Smooth muscle cell (in vitro differentiated cells): ENCODE data around the gene OSMR. TPM values are rescaled to one million over a fixed set of nuclear protein-coding genes. Genes with fewer than 3 reads are reported as not detected.

Experiments
- DNase-seq: peaks from one replicate; lab custom pipeline; 2025; ENCODE audit not compliant: unreplicated experiment; lab: John Stamatoyannopoulos, UW
- H2AFZ ChIP-seq: fragments of 200-600 bp; sonication (generic); 2 replicates; pipeline ENCODE4 v1.6.0; 2016; ENCODE audit warnings: antibody characterized with exemption, low read depth, mild to moderate bottlenecking
- H3F3A ChIP-seq: fragments of 200-600 bp; sonication (generic); 2 replicates; pipeline ENCODE4 v1.6.0; 2017; ENCODE audit warnings: antibody characterized with exemption, low read depth
- H3K27ac ChIP-seq: fragments of 200-600 bp; sonication (generic); 2 replicates; pipeline ENCODE4 v1.5.1; 2016; ENCODE audit warnings: low read depth, mild to moderate bottlenecking
- H3K27me3 ChIP-seq: fragments of 200-600 bp; sonication (generic); 2 replicates; pipeline ENCODE4 v1.6.1; 2016; ENCODE audit warnings: low read depth, mild to moderate bottlenecking
- H3K36me3 ChIP-seq: fragments of 200-600 bp; sonication (generic); 2 replicates; pipeline ENCODE4 v1.5.1; 2016; ENCODE audit warnings: low read depth
- H3K4me1 ChIP-seq: fragments of 200-600 bp; sonication (generic); 2 replicates; pipeline ENCODE4 v1.5.1; 2016; ENCODE audit warnings: low read depth
- H3K4me2 ChIP-seq: fragments of 200-600 bp; sonication (generic); 2 replicates; pipeline ENCODE4 v1.6.0; 2016; ENCODE audit warnings: mild to moderate bottlenecking
- H3K4me3 ChIP-seq: fragments of 200-600 bp; sonication (generic); 2 replicates; pipeline ENCODE4 v1.5.1; 2016; ENCODE audit warnings: mild to moderate bottlenecking
- H3K79me2 ChIP-seq: fragments of 200-600 bp; sonication (generic); 2 replicates; pipeline ENCODE4 v1.6.0; 2016; ENCODE audit warnings: low read depth, mild to moderate bottlenecking
- H3K9ac ChIP-seq: fragments of 200-600 bp; sonication (generic); 2 replicates; pipeline ENCODE4 v1.6.0; 2016; ENCODE audit warnings: low read depth
- H3K9me3 ChIP-seq: fragments of 200-600 bp; sonication (generic); replicated peaks from 2 replicates; pipeline ENCODE4 v1.5.1; 2016; ENCODE audit warnings: low read depth
- H4K20me1 ChIP-seq: fragments of 200-600 bp; sonication (generic); 2 replicates; pipeline ENCODE4 v1.6.0; 2016; ENCODE audit warnings: low read depth
- CTCF ChIP-seq: fragments of 200-600 bp; sonication (generic); IDR thresholded peaks from 2 replicates; pipeline ENCODE4 v1.5.1; 2017; ENCODE audit warnings: borderline replicate concordance, mild to moderate bottlenecking, antibody characterized with exemption; ENCODE audit not compliant: insufficient read depth, poor library complexity, severe bottlenecking
- WGBS: methylation state at CpG from one replicate; pipeline ENCODE4 v1.1.7; 2016; ENCODE audit warnings: low lambda C conversion rate; 5-methylcytosine and 5-hydroxymethylcytosine counted together
- polyA plus RNA-seq: library from polyadenylated mRNA; unstranded; fragments of >200 nt; fragmentation: Nextera tagmentation; extraction: Ambion mirVana; gene quantifications from 2 replicates; pipeline ENCODE4 v1.2.1, GENCODE V29; 2016
- total RNA-seq: library from RNA; depleted of rRNA; stranded (reverse); fragments of >200 nt; gene quantifications from 2 replicates; pipeline ENCODE4 v1.2.3, GENCODE V29; 2014

The OSMR gene
- total RNA-seq (48.4 and 52.5 TPM in 2 replicates), polyA plus RNA-seq (31.3 and 31.8 TPM in 2 replicates)

- TF ChIP-seq CTCF: peak; percentile 6
- no peaks in the 10 kb centered on the region for H3K27me3 ChIP-seq
- peak within 1 kb of the TSS; percentile 91 for H3K9ac ChIP-seq
- H3K4me2 ChIP-seq: peak within 1 kb of the TSS; percentile 93
- H3K27ac ChIP-seq: peak within 1 kb of the TSS; percentile 88
- WGBS: 1% methylated on average over 71 of the region's 89 CpGs
- H4K20me1 ChIP-seq: peaks cover 7% of the 10 kb centered on the region
- H3K4me1 ChIP-seq: no peaks in the 10 kb centered on the region
- no peaks in the 10 kb centered on the region for H3K9me3 ChIP-seq
- peak; percentile 82 for DNase-seq
- no peaks in the 10 kb centered on the region for H3F3A ChIP-seq
- no peaks in the 10 kb centered on the region for H3K36me3 ChIP-seq
- H2AFZ ChIP-seq: peak within 1 kb of the TSS; percentile 76
- peaks cover 64% of the 10 kb centered on the region for H3K79me2 ChIP-seq
- peak within 1 kb of the TSS; percentile 92 for H3K4me3 ChIP-seq
These were observed at the start of gene OSMR for GRCh38 chr5:38845526-38846378. Gene OSMR, plus strand, starts transcription at chr5:38846012. Its CDS starts 23,033 bp downstream, at chr5:38869045.

- Histone ChIP-seq H3K4me3 (no peak overlapping the region), H3K9me3 (no peaks in the 10 kb centered on the region), H3K4me2 (no peak overlapping the region), H3K36me3 (no peaks in the 10 kb centered on the region), H4K20me1 (no peaks in the 10 kb centered on the region), H3K27ac (no peak overlapping the region), H3F3A (no peaks in the 10 kb centered on the region), H3K27me3 (no peaks in the 10 kb centered on the region), H2AFZ (no peak overlapping the region), H3K79me2 (no peaks in the 10 kb centered on the region), H3K4me1 (no peaks in the 10 kb centered on the region), H3K9ac (no peak overlapping the region)
- TF ChIP-seq CTCF: no peak
- no peak for DNase-seq
These were observed 49.1 kb upstream of the OSMR start for GRCh38 chr5:38796742-38797108.

GRCh38 chr5:38797838-38798237, 48.0 kb upstream of the OSMR start:
- TF ChIP-seq CTCF: no peak
- WGBS: 84% methylated on average over 12 of the region's 12 CpGs
- no peaks in the 10 kb centered on the region for H3F3A ChIP-seq

More at GRCh38 chr5:38797838-38798237, 48.0 kb upstream of the OSMR start:
- no peaks in the 10 kb centered on the region for H3K27me3 ChIP-seq
- H3K9me3 ChIP-seq: no peaks in the 10 kb centered on the region
- H3K27ac ChIP-seq: no peak overlapping the region
- no peak for DNase-seq
- H4K20me1 ChIP-seq: no peaks in the 10 kb centered on the region
- H3K79me2 ChIP-seq: no peaks in the 10 kb centered on the region
- H3K4me3 ChIP-seq: no peak overlapping the region
- no peaks in the 10 kb centered on the region for H3K4me1 ChIP-seq
- H3K36me3 ChIP-seq: no peaks in the 10 kb centered on the region
- no peak overlapping the region for H3K9ac ChIP-seq
- no peak overlapping the region for H2AFZ ChIP-seq
- no peak overlapping the region for H3K4me2 ChIP-seq
